Measurements from ENCODE around the gene ELMO3. TPM values are rescaled to one million over a fixed set of nuclear protein-coding genes. Genes with fewer than 3 reads are reported as not detected.

Gene ELMO3
- total and polyA plus RNA-seq, 2 donors from 2014 or later: 24.2 to 33.1 TPM

GRCh38 chr16:67154578-67155294 is 44.2 kb upstream of the ELMO3 start:
- intact Hi-C loops (cut with DNase I): no loop called here
- no peak overlapping the region for H3K4me3 ChIP-seq (ENCODE audit: low read length in 3 of 3)

GRCh38 chr16:67155295-67156142 is 43.4 kb upstream of the ELMO3 start:
- peaks cover 35% of the 10 kb centered on the region for H3K27me3 ChIP-seq (ENCODE audit: control insufficient read depth, insufficient read depth, low read length)
- intact Hi-C loops (cut with DNase I): no loop called here
- TF ChIP-seq CTCF (IDR thresholded peaks at IDR 0.05; ENCODE audit: borderline replicate concordance, extremely low read depth, insufficient read depth): peak; percentile 98
- FAIRE-seq (no peak), DNase-seq (peak; percentile 78 to 91 (median 88))
- H3K27ac ChIP-seq (ENCODE audit: low read depth in 2 of 2, low read length in 2 of 2): no peak overlapping the region
- no peaks in the 10 kb centered on the region for H3K36me3 ChIP-seq (ENCODE audit: control insufficient read depth in 2 of 3, insufficient read depth in 3 of 3, low read length in 3 of 3)
- H3K4me1 ChIP-seq (ENCODE audit: control insufficient read depth in 2 of 3, insufficient read depth in 2 of 3, low read depth in 1 of 3, low read length in 3 of 3): peaks cover 0 to 28% (median 0%) of the 10 kb centered on the region in 3 donors
- H3K9ac ChIP-seq (ENCODE audit: low read length in 3 of 3): no peak overlapping the region
- no peaks in the 10 kb centered on the region for H3K9me3 ChIP-seq (ENCODE audit: control insufficient read depth in 2 of 3, insufficient read depth in 1 of 3, low read length in 3 of 3)
- H3K4me3 ChIP-seq (ENCODE audit: low read length in 3 of 3): peak overlapping the region in 1 of 3 donors; percentile 5

More at GRCh38 chr16:67154578-67155294, 44.2 kb upstream of the ELMO3 start:
- DNase-seq (peak; percentile 33 to 74 (median 49)), FAIRE-seq (no peak)
- no peak for TF ChIP-seq CTCF (IDR thresholded peaks at IDR 0.05; ENCODE audit: borderline replicate concordance, extremely low read depth, insufficient read depth)
- no peaks in the 10 kb centered on the region for H3K36me3 ChIP-seq (ENCODE audit: control insufficient read depth in 2 of 3, insufficient read depth in 3 of 3, low read length in 3 of 3)
- no peak overlapping the region for H3K27ac ChIP-seq (ENCODE audit: low read depth in 2 of 2, low read length in 2 of 2)
- H3K9me3 ChIP-seq (ENCODE audit: control insufficient read depth in 2 of 3, insufficient read depth in 1 of 3, low read length in 3 of 3): no peaks in the 10 kb centered on the region
- peaks cover 0 to 32% (median 0%) of the 10 kb centered on the region in 3 donors for H3K4me1 ChIP-seq (ENCODE audit: control insufficient read depth in 2 of 3, insufficient read depth in 2 of 3, low read depth in 1 of 3, low read length in 3 of 3)
- no peak overlapping the region for H3K9ac ChIP-seq (ENCODE audit: low read length in 3 of 3)
- H3K27me3 ChIP-seq (ENCODE audit: control insufficient read depth, insufficient read depth, low read length): peaks cover 35% of the 10 kb centered on the region

GRCh38 chr16:67156143-67156844 is 42.6 kb upstream of the ELMO3 start:
- no peak for TF ChIP-seq CTCF (IDR thresholded peaks at IDR 0.05; ENCODE audit: borderline replicate concordance, extremely low read depth, insufficient read depth)
- H3K9ac ChIP-seq (ENCODE audit: low read length in 3 of 3): no peak overlapping the region
- H3K4me1 ChIP-seq (ENCODE audit: control insufficient read depth in 2 of 3, insufficient read depth in 2 of 3, low read depth in 1 of 3, low read length in 3 of 3): peaks cover 0 to 25% (median 4%) of the 10 kb centered on the region in 3 donors
- H3K36me3 ChIP-seq (ENCODE audit: control insufficient read depth in 2 of 3, insufficient read depth in 3 of 3, low read length in 3 of 3): no peaks in the 10 kb centered on the region
- H3K27ac ChIP-seq (ENCODE audit: low read depth in 2 of 2, low read length in 2 of 2): no peak overlapping the region
- DNase-seq (peak in 2 of 5 donors; percentile 61 to 67), FAIRE-seq (no peak)
- intact Hi-C loops (cut with DNase I): no loop called here
- H3K9me3 ChIP-seq (ENCODE audit: control insufficient read depth in 2 of 3, insufficient read depth in 1 of 3, low read length in 3 of 3): no peaks in the 10 kb centered on the region
- peaks cover 38% of the 10 kb centered on the region for H3K27me3 ChIP-seq (ENCODE audit: control insufficient read depth, insufficient read depth, low read length)
- peak overlapping the region in 1 of 3 donors; percentile 5 for H3K4me3 ChIP-seq (ENCODE audit: low read length in 3 of 3)
